ENCODE data around the gene RHCG. TPM values are rescaled to one million over a fixed set of nuclear protein-coding genes. Genes with fewer than 3 reads are reported as not detected.

RHCG gene
- total and polyA plus RNA-seq, 2 of the 4 experiments (the other 2 are of a cell fraction), result not detected

DNA sequence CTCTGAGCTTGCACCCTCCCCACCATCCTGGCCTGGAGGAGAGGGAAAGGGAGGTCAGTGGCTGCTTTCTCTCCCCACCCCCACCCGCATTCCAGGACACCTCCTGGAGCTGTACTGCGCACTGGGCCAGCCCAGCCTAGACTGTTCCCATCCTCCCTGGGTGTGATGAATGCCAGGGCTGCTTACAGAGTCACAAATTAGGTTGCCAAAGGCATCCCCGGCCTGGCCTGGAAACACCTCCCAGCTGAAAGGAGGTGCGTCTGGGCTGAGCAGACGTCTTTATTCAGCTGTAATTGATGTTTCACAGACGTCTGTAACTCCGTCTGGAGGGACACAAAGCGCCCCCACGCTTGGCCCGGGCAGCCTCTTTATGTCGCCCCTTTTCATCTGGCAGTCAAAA lies 47.6 kb downstream of the RHCG start:
- WGBS, 2 experiments (ENCODE audit: extremely low coverage in 2 of 2, insufficient read length in 1 of 2), result 18% methylated on average over 8 of the region's 11 CpGs; no CpG with 5 or more reads in 1 of the 2 experiments
- H3K9me3 ChIP-seq (ENCODE audit: control insufficient read depth, insufficient read depth, low read length), result no peaks in the 10 kb centered on the region
- no peak overlapping the region for H3K4me3 ChIP-seq (ENCODE audit: insufficient read depth, low read depth, low read length)
- dilution Hi-C loops (cut with HindIII; ENCODE audit: low sequenced_read_pairs, unreplicated experiment) (no loop called here), in situ Hi-C loops (cut with MboI; ENCODE audit: low sequenced_read_pairs) (no loop called here), intact Hi-C loops (cut with micrococcal nuclease) (no loop called here)
- no peaks in the 10 kb centered on the region; the same call in 1 of the 2 replicates for H3K4me1 ChIP-seq (ENCODE audit: control insufficient read depth, insufficient read depth, low read length)
- no peak overlapping the region for H2AFZ ChIP-seq (replicated peaks; ENCODE audit: low read length, poor library complexity)
- no peak overlapping the region for H2BK120ac ChIP-seq (ENCODE audit: low read depth, low read length)
- no peak overlapping the region for H2AK9ac ChIP-seq (replicated peaks; ENCODE audit: low read depth, low read length, poor library complexity)
- no peak overlapping the region for H2AK5ac ChIP-seq (ENCODE audit: low read depth, low read length)
- H4K8ac ChIP-seq (ENCODE audit: low read depth in 2 of 2, low read length in 2 of 2), result no peak overlapping the region
- no peak overlapping the region for H2BK15ac ChIP-seq (ENCODE audit: low read depth, low read length)
- H4K20me1 ChIP-seq (ENCODE audit: insufficient read depth, low read length), result no peaks in the 10 kb centered on the region
- ChIA-PET POLR2A (ENCODE audit: unreplicated experiment) (no interaction called here), CTCF (interaction anchor here (1.5 kb wide), 1 partner anchor 8 kb away, joined by 3 read pairs; no protein-coding TSS in a partner anchor)
- no peak overlapping the region for H4K5ac ChIP-seq (ENCODE audit: low read depth, low read length)
- no peak overlapping the region for H2BK5ac ChIP-seq (ENCODE audit: low read depth, low read length, poor library complexity, severe bottlenecking)
- H3K23ac ChIP-seq (ENCODE audit: low read depth, low read length), result no peak overlapping the region
- H4K91ac ChIP-seq (ENCODE audit: insufficient read depth, low read depth, low read length), result no peak overlapping the region
- H3K79me1 ChIP-seq (ENCODE audit: low read depth in 1 of 2, low read length in 2 of 2), result no peaks in the 10 kb centered on the region
- 0 out of 2 replicates have a peak, but pooled peaks cover 3% of the 10 kb centered on the region for H3K9me1 ChIP-seq (ENCODE audit: insufficient read depth, low read length)
- no peak overlapping the region for H3K56ac ChIP-seq (ENCODE audit: extremely low read depth, insufficient read depth, low read length)
- H2BK20ac ChIP-seq (ENCODE audit: low read depth, low read length), result no peak overlapping the region
- H3K18ac ChIP-seq (ENCODE audit: low read depth, low read length), result no peak overlapping the region
- no TSS peak for BruUV-seq (replicated peaks)
- H3K4ac ChIP-seq (ENCODE audit: low read depth, low read length), result no peak overlapping the region
- no peak for TF ChIP-seq CHD1 (IDR thresholded peaks at IDR 0.05; ENCODE audit: low read depth, low read length)
- TF ChIP-seq SMC3 (IDR thresholded peaks at IDR 0.05; ENCODE audit: low read depth, low read length), result no peak
- no peak for TF ChIP-seq MAZ (IDR thresholded peaks at IDR 0.05; ENCODE audit: borderline replicate concordance, low read depth, low read length)
- peaks cover 64% of the 10 kb centered on the region for H3K27me3 ChIP-seq (ENCODE audit: control insufficient read depth, insufficient read depth, low read length)
- H3K4me2 ChIP-seq (ENCODE audit: low read depth, low read length), result no peak overlapping the region
- H3K36me3 ChIP-seq (ENCODE audit: control insufficient read depth, insufficient read depth, low read length), result no peaks in the 10 kb centered on the region
- DNase-seq (no peak), ATAC-seq (ENCODE audit: low read depth) (no peak)
- no peak overlapping the region for H3K9ac ChIP-seq (ENCODE audit: low read depth, low read length)
- H3K27ac ChIP-seq (ENCODE audit: insufficient read depth, low read length), result no peak overlapping the region
- H3K14ac ChIP-seq (replicated peaks; ENCODE audit: low read depth, low read length), result no peak overlapping the region
